Measurements from ENCODE around the gene TOB1.
A peak's percentile ranks its signal among the peaks of the same experiment; 100 is the strongest.
"Not testable (repeated sequence)": the region's sequence is repeated elsewhere in the genome, so short reads cannot be mapped to it uniquely, and the experiment has no call there.

The TOB1 gene

DNA sequence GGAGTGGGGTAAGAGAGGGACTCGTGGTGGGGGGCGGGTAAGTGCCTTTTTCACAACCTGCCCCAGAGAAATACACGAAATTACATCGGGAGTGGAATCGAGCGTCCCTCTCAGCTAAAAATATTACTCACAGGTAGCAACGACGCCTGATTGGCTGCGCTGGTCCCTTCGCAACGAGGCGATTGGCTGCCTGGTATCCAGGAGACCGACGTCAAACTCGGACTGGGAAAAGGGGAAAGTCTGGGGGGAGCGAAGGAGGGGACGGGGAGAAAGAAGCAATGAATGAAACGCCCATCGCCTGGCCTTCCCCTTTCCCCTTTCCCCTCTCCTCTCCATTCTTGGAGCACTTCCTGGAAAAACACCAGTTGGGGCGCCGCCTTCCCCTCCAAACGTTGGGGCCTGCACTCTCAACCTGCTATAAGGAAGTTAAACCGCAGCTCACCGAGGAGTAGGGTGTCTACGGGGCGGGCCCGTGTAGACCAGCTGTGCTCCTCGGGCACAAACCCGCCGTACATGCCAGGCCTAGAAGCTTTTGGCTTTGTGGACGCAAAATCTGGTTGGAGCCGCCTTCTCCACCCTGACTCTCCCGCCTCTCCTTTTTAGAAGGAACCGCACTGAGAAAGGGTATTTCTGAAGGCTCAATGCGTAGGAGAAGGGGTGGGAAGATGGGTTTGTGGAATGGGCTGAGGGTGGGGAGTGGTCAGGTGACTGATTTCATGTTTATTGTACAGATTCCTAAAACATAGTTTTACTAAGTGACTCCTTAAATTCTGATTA lies 1.4 kb upstream of the TOB1 start:
- DNase-seq: peak; percentile 98

DNA sequence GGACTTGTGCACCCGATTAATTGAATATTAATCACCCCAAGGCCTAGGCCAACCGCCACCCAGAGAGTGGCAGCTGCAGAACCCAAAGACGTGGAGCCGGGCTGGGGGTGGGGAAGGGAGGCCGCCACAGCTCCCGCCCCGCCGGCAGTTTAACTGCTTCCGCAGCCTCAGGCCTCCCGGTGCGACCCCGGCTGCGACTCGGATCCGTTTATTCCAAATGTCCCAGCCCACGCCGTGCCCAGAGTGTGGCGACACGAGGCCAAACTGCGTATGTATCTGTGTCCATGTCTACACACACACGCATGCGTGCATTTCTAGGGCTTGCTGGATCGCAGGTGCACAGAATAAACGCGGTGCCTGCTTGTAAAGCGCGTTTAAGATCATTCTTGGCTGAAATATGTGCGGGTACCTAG lies 802 bp upstream of the TOB1 start:
- DNase-seq: peak; percentile 81

DNA sequence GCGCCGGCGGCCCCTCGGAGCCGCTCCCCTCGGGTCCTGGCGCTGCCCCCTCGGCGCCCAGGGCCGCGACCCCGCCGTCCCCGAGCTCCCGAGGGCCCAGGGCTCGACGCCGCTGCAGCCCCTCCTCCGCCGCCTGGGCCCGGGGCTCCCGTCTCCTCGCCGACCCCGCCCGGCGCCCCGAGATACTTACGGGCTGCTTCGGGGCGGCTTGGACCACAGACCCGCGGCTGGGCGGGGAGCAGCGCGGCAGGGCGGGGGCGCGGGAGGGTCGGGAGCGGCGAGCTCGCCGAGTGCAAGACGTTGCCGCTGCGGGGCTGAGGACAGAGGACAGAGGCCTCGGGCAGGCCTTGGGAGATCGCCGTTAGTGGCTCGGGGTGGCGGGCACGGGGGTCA lies 290 bp downstream of the TOB1 start:
- no peak for DNase-seq

DNA sequence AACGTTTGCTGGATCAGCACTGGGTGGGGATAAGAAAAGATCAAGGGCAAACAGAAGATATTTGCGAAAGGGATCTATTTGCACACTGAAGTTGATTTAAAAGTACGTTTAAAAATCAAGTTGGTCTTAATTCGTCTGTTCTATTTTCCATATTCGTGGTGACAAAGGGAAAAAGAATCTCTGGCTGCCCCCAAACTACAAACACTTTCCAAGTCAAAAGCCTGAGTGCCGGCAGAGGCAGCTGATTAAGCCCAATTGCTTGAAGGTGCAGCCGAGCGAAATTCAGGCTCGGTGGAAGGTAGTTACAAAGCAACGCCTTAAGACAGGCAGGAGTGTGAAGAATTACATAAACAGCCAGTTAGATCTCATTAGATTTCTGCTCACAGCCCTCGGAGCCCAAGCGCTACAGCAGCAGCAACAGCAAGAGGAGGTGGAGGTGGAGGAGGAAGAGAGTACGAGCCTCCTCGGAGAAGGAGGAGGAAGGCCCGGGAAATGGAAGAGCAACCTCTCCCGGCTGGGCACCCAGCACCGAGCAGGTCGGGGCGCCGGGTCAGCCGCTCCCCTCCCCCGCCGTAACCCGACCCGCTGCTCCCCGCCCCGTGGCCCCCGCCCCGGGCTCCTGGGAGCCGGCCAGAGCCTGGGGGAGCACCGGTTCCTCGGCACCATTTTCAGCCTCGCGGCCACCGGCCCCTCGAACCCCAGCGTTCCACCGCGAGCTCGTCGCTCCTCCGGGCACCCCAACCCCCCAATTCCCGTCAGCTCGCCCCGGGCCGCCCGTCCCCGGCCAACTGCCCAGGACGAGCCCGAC lies 890 bp downstream of the TOB1 start:
- DNase-seq: peak; percentile 60

DNA sequence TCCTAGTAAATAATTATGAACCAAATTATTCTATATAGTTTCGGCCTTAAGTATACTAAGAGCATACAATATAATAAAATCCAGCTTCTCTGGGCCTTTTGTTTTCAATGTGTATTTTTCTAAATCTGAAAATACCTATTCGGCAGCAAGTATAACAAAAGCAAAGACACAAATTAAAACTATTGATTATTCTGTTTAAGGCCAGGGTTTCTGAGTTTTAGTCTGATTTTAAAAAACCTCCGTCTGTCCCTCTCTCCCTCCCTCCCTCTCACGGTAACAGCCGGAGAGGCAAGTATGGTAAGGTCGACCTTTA lies 1.5 kb downstream of the TOB1 start:
- no peak for DNase-seq

DNA sequence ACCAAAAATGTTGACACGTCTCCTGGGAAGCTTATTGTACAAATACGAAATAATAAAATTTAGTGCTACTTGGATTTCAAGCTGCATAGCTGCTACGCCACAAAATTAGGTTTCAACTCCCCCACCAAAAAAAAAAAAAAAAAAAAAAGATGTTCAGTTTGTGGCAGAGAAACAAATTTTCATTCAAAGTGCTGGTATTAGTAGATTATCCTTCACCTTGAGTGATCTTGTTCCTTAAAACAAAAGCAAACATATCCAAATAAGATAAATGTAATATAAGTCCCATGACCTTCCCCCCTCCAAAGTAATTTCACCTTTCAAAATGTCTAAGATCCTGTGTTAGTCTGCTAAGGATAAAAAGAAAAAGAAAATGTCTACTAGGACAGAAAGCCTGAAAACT lies 2.2 kb downstream of the TOB1 start:
- DNase-seq: no peak

DNA sequence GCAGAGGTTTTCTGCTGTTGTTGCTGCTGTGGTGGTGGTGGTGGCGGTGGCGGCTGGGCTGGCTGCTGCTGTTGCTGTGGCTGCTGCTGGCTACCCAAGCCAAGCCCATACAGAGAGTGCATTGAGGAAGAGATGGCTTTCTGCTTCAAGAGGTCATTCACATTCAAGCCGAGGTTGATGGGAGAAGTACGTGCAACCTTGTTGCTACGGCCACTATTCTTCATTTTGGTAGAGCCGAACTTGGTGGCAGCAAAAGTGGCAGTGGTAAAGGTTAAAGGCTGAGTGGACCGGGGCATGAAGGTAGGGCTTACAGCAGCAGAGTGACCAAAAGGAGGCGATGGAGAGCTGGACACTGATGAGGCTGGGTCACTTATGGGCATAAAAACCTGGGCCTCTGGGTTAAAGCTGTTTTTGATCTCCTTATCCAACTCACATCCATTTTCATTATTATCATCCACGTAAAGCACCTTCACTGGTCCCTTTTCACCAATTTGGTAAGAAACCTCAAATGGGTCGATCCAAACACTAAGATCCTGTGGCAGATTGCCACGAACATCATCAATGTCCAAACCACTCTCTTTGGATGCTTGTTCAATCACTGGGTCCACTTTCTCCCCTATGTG lies 2.8 kb downstream of the TOB1 start:
- peak; percentile 31 for DNase-seq

DNA sequence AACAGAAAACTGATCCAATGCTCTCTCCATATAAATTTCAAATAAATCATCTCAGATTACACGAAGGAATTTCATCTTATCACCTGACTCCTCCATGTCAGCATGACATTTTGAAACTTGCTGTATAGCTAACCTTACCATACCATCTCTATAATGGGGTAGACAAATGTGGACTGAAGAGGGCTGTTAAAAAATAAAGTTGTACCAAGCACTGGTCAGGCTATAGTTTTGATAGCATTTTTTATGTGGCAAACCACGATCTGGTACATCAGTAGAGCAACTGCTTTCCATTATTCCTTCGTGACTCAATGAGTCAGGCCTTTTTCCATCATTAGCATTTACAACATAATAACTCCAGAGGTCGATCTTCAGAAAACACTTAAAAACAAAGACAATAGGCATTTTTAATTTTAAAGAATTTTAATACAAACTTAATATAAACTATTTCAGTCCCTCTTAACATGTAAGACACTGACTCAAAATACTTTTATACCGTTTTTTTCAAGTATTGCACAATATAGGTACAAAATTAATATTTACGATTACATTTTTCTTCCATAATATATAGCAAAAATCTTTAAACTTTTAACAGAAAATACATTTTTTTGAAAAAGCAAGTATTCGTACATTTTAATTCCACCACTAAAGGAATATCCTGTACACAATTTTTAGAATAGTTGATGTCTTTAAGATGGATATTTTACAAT lies 4.2 kb downstream of the TOB1 start:
- DNase-seq: no peak

DNA sequence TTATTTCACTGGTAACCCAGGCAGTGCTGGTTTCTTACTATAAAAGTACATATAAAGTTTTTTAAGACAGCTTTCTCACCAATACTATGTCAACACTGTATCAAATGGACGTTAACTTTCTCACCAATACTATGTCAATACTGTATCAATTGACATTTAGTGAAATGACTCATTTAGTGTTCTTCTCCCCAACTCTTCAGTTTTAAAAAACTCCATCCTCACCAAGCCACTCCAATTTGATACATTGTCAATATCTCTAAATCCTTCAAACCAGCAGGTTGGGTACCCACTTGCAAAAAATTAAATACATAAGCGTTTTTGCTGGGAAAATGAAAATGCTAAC lies 4.8 kb downstream of the TOB1 start:
- DNase-seq: no peak

DNA sequence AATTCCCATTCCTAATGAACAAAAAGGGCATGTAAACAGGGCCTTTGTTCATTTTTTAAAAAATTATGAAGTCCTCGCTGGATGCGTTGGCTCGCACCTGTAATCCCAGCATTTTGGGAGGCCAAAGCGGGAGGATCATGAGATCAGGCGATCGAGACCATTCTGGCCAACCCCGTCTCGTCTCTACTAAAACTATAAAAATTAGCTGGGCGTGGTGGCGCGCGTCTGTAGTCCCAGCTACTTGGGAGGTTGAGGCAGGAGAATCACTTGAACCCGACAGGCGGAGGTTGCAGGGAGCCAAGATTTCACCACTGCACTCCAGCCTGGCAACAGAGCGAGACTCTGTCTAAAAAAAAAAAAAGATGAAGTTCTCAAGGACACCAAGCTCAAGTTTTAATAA lies 6.4 kb downstream of the TOB1 start:
- DNase-seq: not testable (repeated sequence)

DNA sequence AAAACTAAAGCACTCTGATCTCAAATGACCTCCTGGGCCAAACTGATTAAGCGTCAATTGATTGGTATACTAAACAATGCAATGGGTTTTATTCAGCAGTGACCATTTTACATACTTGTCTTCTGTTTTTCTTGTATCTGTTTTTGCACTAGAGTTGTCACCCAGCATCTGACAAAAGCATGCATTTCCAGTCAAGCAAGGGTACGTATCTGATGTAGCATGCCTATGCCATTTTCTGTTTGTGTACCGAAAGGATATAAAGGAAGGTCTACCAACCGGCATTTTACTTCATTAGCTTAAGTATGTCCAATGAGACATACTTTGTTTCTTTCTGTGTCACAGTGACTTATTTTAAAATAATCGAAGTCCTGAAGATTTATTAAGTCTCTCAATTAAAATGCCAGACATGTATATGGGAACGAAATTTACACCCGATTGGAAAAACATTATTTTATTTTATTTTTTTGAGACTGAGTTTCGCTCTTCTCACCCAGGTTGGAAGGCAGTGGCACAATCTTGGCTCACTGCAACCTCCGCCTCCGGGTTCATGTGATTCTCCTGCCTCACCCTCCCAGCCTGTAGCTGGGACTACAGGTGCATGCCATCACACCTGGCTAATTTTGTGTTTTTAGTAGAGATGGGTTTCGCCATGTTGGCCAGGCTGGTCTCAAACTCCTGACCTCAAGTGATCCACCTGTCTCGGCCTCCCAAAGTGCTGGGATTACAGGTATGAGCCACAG lies 7.5 kb downstream of the TOB1 start:
- DNase-seq: no peak

DNA sequence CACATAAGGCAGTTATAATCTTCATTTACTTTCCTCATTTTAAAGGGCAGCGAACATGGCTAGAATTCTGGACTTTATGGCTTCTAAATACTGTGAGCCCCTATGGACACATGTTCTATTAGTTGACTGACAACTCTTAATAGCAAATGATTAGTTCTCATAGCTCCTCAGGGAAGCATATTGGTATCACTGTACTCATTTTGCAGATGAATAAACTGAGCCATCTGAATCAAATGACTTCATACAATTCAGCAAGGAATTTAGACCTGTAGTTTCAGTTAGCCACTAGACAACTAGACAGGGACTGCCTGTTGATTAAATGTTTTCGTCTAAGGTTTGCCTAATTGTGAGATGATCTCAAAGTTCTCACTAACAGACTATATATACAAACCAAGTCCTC lies 9.7 kb downstream of the TOB1 start:
- no peak for DNase-seq

DNA sequence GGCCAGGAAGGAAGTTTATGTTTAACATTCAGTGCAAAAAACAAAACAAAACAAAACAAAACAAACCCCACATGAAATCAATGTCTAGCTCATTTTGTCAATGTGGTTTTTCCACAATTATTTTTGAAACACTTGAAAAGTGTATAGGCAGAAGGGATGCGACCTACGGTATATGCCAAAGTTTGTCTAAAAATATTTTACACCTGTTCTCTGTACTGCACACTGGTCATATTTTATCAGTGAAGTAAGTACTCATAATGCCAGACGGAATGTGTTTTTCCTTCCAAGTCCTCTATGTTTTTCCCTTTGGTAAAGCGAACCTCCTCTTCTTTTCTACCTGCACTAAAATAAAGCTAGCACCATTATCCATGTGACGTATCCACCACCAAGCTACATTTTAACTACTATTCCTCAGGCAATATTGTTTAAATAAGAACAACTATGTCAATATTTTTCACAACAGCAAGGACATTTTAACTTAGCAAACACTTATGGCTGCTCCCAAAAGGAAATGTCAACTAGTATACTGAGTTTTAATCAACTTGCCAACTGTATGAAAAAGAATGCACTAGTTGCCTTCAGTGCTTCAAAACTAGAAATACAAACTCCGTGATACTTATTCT lies 10.3 kb downstream of the TOB1 start:
- DNase-seq: peak; percentile 66

DNA sequence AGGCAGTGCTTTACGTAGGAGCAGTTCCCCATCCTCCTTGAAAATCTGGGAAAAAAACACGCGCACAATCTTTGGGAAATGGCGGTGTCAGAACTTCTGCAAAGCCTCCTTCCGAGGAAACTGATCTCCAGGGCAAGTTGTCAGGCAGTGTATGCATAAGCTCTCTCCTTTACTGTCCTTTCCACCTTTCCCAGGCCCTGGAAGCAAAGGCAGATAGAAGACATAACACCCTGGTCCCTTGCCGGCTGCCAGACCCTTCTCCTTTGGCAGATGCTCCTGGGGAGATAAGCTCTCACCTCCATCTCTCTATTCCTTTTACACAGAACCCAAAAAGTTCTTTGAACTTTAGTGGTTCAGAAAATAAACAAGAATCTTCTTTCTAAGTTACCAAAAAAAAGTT lies 12.4 kb downstream of the TOB1 start:
- no peak for DNase-seq

DNA sequence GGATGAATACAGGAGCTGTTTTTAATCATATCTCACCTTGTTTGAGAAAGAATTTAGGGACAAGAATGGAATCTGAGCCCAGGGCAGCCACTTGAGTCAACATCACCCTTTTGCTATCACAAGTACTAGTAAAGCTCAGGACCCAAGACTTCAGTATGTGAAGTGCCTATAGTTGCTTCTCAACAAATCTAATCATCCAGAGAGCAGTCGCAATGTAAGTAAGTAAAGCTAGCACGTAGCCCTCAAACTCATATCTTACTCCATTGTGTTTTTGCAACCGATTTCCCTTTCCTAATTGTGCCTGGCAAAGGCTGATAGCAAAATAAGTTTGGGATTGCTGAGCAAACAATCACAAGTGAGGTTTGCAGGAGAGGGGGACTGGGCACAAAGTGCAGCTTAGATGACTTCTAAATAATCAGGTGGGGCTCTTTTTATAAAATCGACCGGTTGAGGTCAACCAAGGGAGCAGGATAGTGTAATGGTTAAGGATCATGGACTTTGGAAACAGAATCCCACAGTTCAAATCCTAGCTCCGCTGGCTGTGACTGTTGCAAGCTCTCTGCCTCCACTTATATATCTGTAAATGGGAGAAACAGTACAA lies 13.0 kb downstream of the TOB1 start:
- peak; percentile 27 for DNase-seq

DNA sequence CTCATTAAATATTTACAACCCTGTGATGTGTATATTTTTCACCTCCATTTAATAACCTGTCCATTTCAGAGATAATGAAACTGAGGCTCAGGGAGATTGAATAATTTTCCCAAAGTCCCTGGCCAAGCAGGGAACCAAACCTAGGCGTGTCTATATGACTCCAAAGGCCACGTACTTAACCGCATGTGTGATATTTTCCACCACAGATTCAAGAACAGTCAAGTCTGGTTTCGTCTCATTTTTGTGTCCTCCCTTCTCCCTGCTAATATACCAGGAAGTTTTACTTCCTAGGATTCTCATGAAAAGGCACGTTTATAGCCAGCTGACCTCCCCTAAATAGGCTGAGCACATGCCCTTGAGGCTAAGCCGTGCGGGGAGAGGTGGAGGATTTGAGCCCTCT lies 15.5 kb downstream of the TOB1 start:
- no peak for DNase-seq

DNA sequence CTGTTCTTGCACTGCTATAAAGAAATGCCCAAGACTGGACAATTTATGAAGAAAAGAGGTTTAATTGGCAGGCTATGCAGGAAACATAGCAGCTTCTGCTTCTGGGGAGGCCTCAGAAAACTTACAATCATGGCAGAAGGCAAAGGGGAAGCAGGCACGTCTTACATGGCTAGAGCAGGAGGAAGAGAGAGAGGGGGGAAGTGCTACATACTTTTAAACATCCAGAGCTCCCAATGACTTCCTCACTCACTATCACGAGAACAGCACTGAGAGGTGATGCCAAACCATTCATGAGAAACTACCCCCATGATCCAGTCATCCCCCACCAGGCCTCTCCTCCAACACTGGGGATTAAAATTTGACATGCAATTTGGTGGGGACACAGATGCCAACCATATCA lies 17.4 kb downstream of the TOB1 start:
- no peak for DNase-seq

DNA sequence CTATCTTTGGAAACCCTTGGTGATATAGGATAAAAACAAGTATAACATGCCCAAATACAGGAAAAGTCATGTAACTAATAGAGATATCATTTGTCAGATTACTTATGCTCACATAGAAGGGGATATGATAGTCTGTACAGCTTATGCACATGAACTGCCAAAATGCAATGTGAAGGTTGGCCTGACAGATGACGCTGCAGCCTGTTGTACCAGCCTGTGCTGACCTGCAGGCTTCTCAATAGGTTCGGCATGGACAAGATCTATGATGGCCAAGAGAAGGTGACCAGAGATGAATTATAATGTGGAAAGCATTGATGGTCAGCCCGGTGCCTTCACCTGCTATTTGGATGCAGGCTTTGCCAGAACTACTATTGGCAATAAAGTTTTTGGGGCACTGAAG lies 18.1 kb downstream of the TOB1 start:
- no peak for DNase-seq

GRCh38 chr17:50847566-50847965 lies 18.6 kb downstream of the TOB1 start:
- DNase-seq: no peak

- no peak for DNase-seq
These were observed 20.7 kb downstream of the TOB1 start for GRCh38 chr17:50845240-50846147.

GRCh38 chr17:50844117-50844700 lies 21.9 kb downstream of the TOB1 start:
- no peak for DNase-seq

Measured in NCI-H510A treated with DMSO at 0.1 percent for 48 hours (cell line).